Omental fat pad (tissue), 4 donors: Measurements from ENCODE around the gene ASTE1. TPM values are rescaled to one million over a fixed set of nuclear protein-coding genes. Genes with fewer than 3 reads are reported as not detected.
"Not testable (repeated sequence)": the region's sequence is repeated elsewhere in the genome, so short reads cannot be mapped to it uniquely, and the experiment has no call there.

Source experiments
- ATAC-seq: fragments of 150-250 bp; one replicate; pipeline ENCODE4 v1.9.1; 2016; ENCODE audit warnings: mild to moderate bottlenecking, moderate library complexity; ENCODE audit not compliant: low FRiP score
- DNase-seq: peaks from one replicate; pipeline ENCODE4 v3.0.0-alpha.2; 2019; ENCODE audit warnings: low spot score
- total RNA-seq, 4 donors: library from RNA; depleted of rRNA; stranded (reverse); fragments of >200 nt; gene quantifications; one replicate each; pipeline ENCODE4 v1.1.0, GENCODE V29; 2016
- TF ChIP-seq, protein P1 (sequence below), 3 donors: fragments of 450-650 bp; IDR thresholded peaks; one replicate each; pipeline ENCODE4 v1.5.1; 2016 to 2017; ENCODE audit warnings: antibody characterized with exemption in 3 of 3, mild to moderate bottlenecking in 3 of 3, moderate library complexity in 2 of 3

The ASTE1 gene
- total RNA-seq, 4 donors from 2014 or later = 3.7 to 7.6 (median 5.7) TPM

DNA sequence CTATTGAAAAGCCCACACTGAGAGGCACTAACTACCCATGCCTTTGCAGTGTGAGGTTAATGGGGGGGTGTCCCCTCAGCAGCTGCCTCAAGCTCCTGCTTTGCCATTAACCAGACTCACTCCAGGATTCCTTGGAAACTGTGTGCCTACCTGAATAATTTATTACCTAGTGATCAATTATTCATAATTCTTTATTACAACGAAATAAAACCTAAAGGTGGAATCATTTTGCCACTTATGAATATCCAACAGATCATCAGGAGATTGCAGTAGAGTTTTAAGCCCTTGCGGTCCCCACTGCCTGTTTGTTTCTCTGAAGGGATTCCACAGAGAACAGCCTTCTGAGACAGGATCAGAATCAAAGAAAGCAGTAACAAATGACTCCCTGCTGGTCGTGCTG lies 23.4 kb upstream of the ASTE1 start:
- DNase-seq (no peak), ATAC-seq (no peak)
- TF ChIP-seq, protein P1, sequence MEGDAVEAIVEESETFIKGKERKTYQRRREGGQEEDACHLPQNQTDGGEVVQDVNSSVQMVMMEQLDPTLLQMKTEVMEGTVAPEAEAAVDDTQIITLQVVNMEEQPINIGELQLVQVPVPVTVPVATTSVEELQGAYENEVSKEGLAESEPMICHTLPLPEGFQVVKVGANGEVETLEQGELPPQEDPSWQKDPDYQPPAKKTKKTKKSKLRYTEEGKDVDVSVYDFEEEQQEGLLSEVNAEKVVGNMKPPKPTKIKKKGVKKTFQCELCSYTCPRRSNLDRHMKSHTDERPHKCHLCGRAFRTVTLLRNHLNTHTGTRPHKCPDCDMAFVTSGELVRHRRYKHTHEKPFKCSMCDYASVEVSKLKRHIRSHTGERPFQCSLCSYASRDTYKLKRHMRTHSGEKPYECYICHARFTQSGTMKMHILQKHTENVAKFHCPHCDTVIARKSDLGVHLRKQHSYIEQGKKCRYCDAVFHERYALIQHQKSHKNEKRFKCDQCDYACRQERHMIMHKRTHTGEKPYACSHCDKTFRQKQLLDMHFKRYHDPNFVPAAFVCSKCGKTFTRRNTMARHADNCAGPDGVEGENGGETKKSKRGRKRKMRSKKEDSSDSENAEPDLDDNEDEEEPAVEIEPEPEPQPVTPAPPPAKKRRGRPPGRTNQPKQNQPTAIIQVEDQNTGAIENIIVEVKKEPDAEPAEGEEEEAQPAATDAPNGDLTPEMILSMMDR (IDR thresholded peaks at IDR 0.05) = no peak

GRCh38 chr3:131048030-131048429 lies 21.4 kb upstream of the ASTE1 start:
- ATAC-seq = no peak
- TF ChIP-seq, protein P1 (IDR thresholded peaks at IDR 0.05) = no peak

DNA sequence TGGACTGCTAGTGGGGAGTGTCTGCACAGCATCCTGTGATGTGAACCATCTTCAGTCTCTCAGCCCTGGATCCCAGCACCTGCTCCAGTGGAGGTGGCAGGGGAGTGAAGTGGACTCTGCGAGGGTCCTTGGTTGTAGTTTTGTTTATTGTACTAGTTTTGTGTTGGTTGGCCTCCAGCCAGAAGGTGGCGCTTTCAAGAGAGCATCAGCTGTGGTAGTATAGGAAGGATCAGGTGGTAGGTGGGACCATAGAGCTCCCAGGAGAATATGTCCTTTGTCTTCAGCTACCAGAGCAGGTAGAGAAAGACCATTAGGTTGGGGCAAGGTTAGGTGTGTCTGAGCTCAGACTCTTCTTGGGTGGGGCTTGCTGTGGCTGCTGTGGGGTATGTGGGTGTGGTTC lies 21.0 kb upstream of the ASTE1 start:
- no peak for ATAC-seq
- DNase-seq = no peak
- TF ChIP-seq, protein P1 (IDR thresholded peaks at IDR 0.05) = no peak

More at GRCh38 chr3:131048030-131048429, 21.4 kb upstream of the ASTE1 start:
- DNase-seq = no peak

DNA sequence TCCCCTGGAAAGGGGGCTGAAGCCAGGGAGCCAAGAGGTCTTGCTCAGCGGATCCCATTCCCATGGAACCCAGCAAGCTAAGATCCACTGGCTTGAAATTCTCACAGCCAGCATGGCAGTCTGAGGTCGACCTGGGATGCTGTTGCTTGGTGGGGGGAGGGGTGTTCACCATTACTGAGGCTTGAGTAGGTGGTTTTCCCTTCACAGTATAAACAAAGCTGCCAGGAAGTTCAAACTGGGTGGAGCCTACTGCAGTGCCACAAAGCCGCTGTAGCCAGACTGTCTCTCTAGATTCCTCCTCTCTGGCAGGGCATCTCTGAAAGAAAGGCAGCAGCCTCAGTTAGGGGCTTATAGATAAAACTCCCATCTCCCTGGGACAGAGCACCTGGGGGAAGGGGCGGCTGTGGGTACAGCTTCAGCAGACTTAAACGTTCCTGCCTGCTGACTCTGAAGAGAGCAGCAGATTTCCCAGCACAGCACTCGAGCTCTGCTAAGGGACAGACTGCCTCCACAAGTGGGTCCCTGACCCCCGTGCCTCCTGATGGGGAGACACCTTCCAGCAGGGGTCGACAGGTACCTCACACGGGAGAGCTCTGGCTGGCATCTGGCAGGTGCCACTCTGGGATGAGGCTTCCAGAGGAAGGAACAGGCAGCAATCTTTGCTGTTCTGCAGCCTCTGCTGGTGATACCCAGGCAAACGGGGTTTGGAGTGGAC lies 15.8 kb upstream of the ASTE1 start:
- not testable (repeated sequence) for DNase-seq, ATAC-seq

- DNase-seq (no peak), ATAC-seq (no peak)
- TF ChIP-seq, protein P1 (IDR thresholded peaks at IDR 0.05) = no peak
These were observed 11.7 kb upstream of the ASTE1 start for GRCh38 chr3:131038326-131038725.

GRCh38 chr3:131036986-131037385 lies 10.4 kb upstream of the ASTE1 start:
- TF ChIP-seq, protein P1 (IDR thresholded peaks at IDR 0.05) = no peak
- DNase-seq = no peak

GRCh38 chr3:131036200-131036816 lies 9.7 kb upstream of the ASTE1 start:
- TF ChIP-seq, protein P1 (IDR thresholded peaks at IDR 0.05) = no peak
- ATAC-seq (peak; percentile 97), DNase-seq (no peak)

More at GRCh38 chr3:131036986-131037385, 10.4 kb upstream of the ASTE1 start:
- ATAC-seq = no peak
